Sigmoid colon (tissue), 3 donors: ENCODE data around the gene PIK3R1.

Experiments
- POLR2A ChIP-seq, 2 donors: fragments of 450-650 bp; IDR thresholded peaks; one replicate each; pipeline ENCODE4 v1.6.1; 2016; ENCODE audit warnings: antibody characterized with exemption in 2 of 2, mild to moderate bottlenecking in 2 of 2, moderate library complexity in 2 of 2
- TF ChIP-seq, protein P1 (sequence below), 4 experiments: fragments of 450-650 bp in 3 of 4; fragments of 200-600 bp in 1 of 4; IDR thresholded peaks; one replicate each; pipeline ENCODE4 v1.5.1; 2016 to 2019; ENCODE audit warnings: antibody characterized with exemption in 4 of 4, mild to moderate bottlenecking in 3 of 4, moderate library complexity in 2 of 4

GRCh38 chr5:68220260-68220659 lies 4.7 kb downstream of the PIK3R1 start:
- TF ChIP-seq, protein P1, sequence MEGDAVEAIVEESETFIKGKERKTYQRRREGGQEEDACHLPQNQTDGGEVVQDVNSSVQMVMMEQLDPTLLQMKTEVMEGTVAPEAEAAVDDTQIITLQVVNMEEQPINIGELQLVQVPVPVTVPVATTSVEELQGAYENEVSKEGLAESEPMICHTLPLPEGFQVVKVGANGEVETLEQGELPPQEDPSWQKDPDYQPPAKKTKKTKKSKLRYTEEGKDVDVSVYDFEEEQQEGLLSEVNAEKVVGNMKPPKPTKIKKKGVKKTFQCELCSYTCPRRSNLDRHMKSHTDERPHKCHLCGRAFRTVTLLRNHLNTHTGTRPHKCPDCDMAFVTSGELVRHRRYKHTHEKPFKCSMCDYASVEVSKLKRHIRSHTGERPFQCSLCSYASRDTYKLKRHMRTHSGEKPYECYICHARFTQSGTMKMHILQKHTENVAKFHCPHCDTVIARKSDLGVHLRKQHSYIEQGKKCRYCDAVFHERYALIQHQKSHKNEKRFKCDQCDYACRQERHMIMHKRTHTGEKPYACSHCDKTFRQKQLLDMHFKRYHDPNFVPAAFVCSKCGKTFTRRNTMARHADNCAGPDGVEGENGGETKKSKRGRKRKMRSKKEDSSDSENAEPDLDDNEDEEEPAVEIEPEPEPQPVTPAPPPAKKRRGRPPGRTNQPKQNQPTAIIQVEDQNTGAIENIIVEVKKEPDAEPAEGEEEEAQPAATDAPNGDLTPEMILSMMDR (IDR thresholded peaks at IDR 0.05), result no peak
- TF ChIP-seq POLR2A (IDR thresholded peaks at IDR 0.05), result no peak
